GM21723 (cell line): ENCODE results near the gene RPLP1.
"Not testable (repeated sequence)": the region's sequence is repeated elsewhere in the genome, so short reads cannot be mapped to it uniquely, and the experiment has no call there.

Experiments used
- ATAC-seq: cut with Tn5 transposase; IDR thresholded peaks from one replicate; pipeline ENCODE4 v1.9.1; 2021; ENCODE audit warnings: mild to moderate bottlenecking, moderate library complexity; ENCODE audit not compliant: unreplicated experiment

The RPLP1 gene

GRCh38 chr15:69436951-69437350, 15.7 kb upstream of the RPLP1 start:
- no peak for ATAC-seq

DNA sequence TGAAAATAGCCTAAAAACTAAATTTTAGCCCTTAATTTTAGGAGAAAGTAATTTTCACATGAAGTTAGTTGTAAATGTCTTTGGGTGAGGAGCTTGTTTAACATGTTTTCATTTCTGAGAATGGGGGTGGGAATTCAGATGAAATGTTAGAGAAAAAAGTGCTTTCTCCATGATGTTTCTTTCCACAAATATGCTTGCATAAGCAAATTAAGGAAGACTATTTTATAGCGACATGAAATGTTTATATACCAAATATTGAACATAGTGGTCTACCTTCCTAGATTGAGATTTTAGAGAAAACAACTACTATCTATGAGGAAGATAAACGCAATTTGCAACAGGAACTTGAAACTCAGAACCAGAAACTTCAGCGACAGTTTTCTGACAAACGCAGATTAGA, 13.0 kb upstream of the RPLP1 start:
- ATAC-seq: no peak

- peak; percentile 73 for ATAC-seq
Measured at GRCh38 chr15:69443032-69443611, 9.5 kb upstream of the RPLP1 start.

DNA sequence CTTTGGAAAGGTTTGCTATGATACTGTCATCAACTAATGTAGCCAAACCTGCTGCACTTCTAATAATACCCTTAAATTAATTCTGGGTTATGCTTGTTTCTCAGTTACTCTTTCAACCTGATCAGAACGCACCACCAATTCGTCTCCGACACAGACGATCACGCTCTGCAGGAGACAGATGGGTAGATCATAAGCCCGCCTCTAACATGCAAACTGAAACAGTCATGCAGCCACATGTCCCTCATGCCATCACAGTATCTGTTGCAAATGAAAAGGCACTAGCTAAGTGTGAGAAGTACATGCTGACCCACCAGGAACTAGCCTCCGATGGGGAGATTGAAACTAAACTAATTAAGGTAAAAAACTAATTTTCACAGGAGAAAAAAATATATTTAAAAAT, 7.9 kb upstream of the RPLP1 start:
- no peak for ATAC-seq

DNA sequence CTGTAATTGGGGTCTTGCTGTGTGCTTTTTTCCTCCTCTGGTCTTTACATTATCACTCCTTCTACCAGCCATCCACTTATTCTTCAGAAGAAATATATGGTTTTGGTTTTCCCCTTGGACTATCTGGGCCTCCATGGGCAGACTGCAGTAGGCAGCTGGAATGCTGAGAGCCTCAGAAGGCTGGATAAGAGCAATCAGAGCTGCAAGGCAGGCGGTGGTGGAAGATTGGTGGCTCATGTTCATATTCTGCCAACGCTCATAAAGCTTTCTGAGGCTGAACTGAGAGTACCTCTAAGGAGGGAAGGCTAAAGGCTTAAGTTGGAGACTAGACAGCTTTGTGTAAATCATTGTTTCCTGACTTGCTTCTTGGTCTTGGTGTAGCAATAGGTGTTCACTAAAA, 5.7 kb upstream of the RPLP1 start:
- no peak for ATAC-seq

DNA sequence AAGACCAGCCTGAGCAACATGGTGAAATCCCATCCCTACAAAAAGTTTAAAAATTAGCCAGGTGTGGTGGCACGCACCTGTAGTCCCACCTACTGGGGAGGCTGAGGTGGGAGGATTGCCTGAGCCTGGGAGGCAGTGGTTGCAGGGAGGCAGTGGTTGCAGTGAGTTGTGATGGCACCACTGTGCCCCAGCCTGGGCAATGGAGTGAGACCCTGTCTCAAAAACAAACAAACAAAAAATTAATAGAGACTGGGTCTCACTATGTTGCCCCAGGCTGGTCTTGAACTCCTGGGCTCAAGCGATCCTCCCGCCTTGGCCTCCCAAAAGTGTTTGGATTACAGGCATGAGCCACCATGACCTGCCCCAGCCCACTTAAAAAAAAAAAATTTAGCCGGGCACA, 2.4 kb upstream of the RPLP1 start:
- not testable (repeated sequence) for ATAC-seq

- no peak for ATAC-seq
Measured at GRCh38 chr15:69450968-69451695, 1.5 kb upstream of the RPLP1 start.

- ATAC-seq: peak; percentile 25
Measured at GRCh38 chr15:69451951-69452691, 497 bp upstream of the RPLP1 start.

DNA sequence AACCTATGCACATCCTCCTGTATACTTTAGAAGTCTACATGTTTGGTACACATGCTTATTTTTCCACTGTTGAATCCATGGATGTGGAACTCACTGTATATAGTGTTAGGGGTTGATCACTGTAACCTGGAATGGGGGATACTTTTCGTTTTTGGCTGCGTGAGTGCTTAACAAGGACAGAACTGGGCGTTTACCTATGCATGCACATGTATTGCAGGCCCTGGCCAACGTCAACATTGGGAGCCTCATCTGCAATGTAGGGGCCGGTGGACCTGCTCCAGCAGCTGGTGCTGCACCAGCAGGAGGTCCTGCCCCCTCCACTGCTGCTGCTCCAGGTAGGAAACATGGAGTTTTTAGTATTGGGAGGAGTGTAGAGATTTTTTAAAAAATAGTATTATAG, 2.3 kb downstream of the RPLP1 start:
- no peak for ATAC-seq

- no peak for ATAC-seq
Measured at GRCh38 chr15:69456208-69457166, 3.9 kb downstream of the RPLP1 start.

- no peak for ATAC-seq
Measured at GRCh38 chr15:69457304-69458280, 5.0 kb downstream of the RPLP1 start.

GRCh38 chr15:69459066-69459465, 6.4 kb downstream of the RPLP1 start:
- no peak for ATAC-seq

DNA sequence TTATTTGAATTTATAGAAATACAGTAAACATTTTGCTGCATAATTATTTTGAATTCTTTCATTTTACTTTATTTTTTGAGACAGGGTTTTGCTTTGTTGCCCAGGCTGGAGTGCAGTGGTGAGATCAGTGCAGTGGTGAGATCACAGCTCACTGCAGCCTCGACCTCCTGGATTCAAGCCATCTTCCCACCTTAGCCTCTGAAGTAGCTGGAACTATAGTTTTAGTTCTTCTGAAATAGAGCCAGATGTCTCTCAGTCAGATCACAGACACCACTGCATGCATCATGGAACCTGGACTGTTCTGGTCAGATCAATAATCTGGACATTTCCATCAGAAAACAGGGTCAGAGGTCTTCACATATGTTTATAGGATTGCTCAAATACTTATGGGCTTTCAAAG, 7.9 kb downstream of the RPLP1 start:
- no peak for ATAC-seq

DNA sequence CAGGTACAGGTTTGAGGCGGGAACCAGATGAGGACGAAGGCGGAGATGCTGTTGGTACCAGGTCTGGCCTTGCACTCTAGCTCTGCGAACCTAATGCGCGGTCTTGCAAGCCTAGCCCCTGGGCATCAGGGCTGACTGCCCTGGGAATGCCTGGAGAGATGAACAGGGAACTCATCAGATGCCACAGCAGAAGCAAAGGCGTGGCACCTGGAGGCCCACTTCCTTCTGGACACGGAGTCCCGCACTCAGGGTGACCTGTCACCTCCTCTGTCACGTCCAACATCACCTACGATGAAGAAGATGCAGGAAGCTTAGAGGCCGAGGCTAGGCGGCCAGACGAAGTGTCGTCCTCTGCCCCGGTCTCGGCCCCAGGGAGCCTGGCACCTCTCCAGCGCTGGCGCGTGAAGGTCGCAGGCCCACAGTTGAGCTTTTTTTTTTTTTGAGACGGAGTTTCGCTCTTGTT, 9.4 kb downstream of the RPLP1 start:
- ATAC-seq: no peak

DNA sequence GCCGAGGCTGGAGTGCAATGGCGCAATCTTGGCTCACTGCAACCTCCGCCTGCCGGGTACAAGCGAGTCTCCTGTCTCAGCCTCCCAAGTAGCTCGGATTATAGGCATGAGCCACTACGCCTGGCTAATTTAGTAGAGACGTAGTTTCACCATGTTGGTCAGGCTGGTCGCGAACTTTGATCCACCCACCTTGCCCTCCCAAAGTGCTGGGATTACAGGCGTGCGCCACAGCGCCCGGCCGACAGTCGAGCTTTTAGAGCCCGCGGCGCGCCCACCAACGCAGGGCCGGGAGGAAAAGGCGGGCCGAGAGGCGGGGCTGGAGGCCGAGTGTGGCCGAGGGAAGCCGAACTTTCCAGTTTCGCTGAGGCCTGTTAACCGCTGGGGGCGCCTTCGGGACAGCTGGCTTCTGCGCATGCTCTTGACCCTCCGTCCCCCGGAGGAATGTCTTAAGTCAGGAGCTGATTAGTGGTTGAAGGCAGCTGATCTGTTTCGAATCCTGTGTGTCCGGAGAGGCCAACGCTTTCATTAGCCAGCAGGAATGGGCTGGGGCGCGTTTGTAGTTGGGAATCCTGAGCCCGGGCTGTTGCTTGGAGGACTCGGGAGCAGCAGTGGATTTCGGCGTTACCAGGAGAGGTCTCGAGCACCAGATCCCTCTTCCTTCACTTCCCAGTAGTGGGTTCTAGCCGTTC, 10.0 kb downstream of the RPLP1 start:
- peak; percentile 87 for ATAC-seq

DNA sequence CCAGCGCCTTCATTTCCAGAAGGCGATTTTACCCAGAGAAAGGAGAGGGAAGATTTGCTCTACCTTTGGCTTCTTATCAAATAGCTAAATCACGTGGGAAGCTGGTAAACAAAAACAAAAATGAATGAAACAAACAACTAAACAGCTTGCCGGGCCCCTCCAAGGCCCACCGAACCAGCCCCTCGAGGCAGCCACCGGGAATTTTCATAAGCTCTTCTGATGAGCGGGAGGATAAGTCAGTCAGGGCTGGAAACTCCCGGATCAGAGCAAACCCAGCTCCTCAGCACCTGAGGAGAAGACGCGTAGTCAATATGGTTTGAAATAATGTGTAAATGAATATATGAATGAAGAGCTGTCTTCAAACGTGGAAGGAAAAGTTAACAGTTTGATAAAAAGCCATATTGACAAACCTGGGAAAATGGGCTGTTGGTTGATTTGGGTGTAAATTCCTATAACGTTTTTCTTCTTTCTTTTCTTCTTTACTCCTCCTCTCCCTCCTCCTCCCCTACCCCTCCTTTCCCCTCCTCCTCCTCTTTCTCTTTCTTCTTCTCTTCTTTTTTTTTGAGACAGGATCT, 10.7 kb downstream of the RPLP1 start:
- ATAC-seq: no peak

- no peak for ATAC-seq
Measured at GRCh38 chr15:69465253-69465652, 12.6 kb downstream of the RPLP1 start.

GRCh38 chr15:69466733-69467132, 14.1 kb downstream of the RPLP1 start:
- no peak for ATAC-seq

DNA sequence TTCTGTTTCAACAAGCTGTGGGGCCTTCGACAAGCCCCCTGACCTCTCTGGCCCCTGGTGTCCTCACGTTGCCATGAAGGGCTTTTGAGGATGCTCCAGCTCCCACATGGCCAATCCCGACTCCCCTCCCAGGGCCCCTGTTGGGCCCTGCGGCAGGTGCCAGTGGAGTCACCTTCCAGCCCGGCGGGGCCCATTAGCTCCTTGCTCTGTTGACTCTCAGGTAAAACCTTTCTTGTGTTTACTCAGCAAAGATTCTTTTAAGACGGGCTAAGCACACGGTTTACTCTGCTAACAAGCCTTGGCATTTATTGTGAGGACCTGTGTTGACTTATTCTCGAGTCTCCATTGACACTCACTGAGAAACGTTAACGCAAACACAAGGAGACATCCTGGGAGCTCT, 15.0 kb downstream of the RPLP1 start:
- ATAC-seq: no peak
